Fibroblast of mammary gland (primary cell): Measurements from ENCODE around the gene PABPC1L.

ENCODE experiments used
- DNase-seq: peaks from one replicate; pipeline ENCODE4 v3.0.0-alpha.2; 2010; ENCODE audit warnings: low read depth
- H3K4me3 ChIP-seq: 2 replicates; pipeline ENCODE4 v1.5.1; 2011; ENCODE audit warnings: low read depth, mild to moderate bottlenecking, low read length, moderate library complexity; ENCODE audit not compliant: control insufficient read depth
- CTCF ChIP-seq: conservative IDR thresholded peaks from 2 replicates; pipeline ENCODE4 v1.5.1; 2011; ENCODE audit warnings: low read depth, low read length, inconsistent platforms; ENCODE audit not compliant: control insufficient read depth, insufficient read depth

The PABPC1L gene

GRCh38 chr20:44901974-44902373, 7.9 kb upstream of the PABPC1L start:
- no peak overlapping the region for H3K4me3 ChIP-seq
- TF ChIP-seq CTCF = no peak
- peak; percentile 67 for DNase-seq

DNA sequence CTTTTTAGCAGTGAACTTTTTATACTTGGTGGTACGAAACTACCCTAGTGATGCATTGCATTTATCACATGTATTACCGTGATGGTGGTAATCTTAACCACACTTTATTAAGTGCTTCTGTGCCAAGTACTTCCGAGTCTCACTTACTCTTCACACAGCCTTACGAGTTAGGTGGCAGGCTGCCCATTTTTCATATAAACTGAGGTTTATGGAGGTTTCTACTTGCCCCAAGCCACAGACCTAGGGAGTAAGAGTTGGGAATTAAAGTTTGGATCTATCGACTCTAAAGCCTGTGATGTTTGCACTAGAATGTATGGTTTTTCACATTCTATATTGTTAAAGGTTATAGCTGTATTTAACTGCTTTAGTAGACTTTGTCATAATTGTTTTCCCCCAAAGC, 5.5 kb upstream of the PABPC1L start:
- DNase-seq = no peak
- no peak for TF ChIP-seq CTCF
- no peak overlapping the region for H3K4me3 ChIP-seq

- no peak for DNase-seq
- H3K4me3 ChIP-seq = peak overlapping the region; percentile 82
- no peak for TF ChIP-seq CTCF
Measured at GRCh38 chr20:44908987-44909871, 631 bp upstream of the PABPC1L start.

- TF ChIP-seq CTCF = no peak
- peak overlapping the region; percentile 82 for H3K4me3 ChIP-seq
- no peak for DNase-seq
Measured at GRCh38 chr20:44910690-44911262, 916 bp downstream of the PABPC1L start.

- peak; percentile 53 for DNase-seq
- peak; percentile 46 for TF ChIP-seq CTCF
- H3K4me3 ChIP-seq = no peak overlapping the region
Measured at GRCh38 chr20:44911264-44911921, 1.5 kb downstream of the PABPC1L start.

DNA sequence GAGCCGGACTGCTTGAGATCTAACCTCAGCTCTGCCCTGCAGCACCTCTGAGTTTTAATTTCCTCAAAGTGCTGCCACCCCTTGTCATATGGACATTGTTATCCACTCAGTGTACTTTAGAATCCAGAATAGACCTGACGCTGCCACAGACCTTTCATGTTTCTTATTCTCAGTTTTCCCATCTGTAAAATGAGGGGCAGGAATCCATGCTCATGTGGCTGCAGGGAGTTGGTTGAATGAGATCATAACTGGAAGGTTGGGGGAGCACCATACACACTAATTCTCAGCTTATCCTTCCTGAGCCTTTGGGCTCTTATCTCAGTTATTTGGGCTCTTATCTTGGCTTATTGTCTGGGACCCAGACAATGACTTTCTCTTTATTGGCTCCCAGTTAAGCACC, 2.3 kb downstream of the PABPC1L start:
- DNase-seq = no peak
- no peak for TF ChIP-seq CTCF
- H3K4me3 ChIP-seq = no peak overlapping the region
